Neural cell (in vitro differentiated cells): ENCODE measurements around the gene CNFN. TPM values are rescaled to one million over a fixed set of nuclear protein-coding genes. Genes with fewer than 3 reads are reported as not detected.

Experiments
- H2AFZ ChIP-seq: fragments of 200-600, 300-800 bp; sonication (generic), shearing (Covaris generic); 2 replicates; pipeline ENCODE4 v1.6.0; 2014; ENCODE audit warnings: low read depth, mild to moderate bottlenecking, antibody characterized with exemption, low read length, moderate library complexity
- H3F3A ChIP-seq: fragments of 200-600 bp; shearing (Covaris generic); 2 replicates; pipeline ENCODE4 v1.6.1; 2016; ENCODE audit warnings: mild to moderate bottlenecking, moderate library complexity, mixed read lengths, antibody characterized with exemption, low read length; ENCODE audit not compliant: insufficient read depth, poor library complexity, severe bottlenecking
- H3K27ac ChIP-seq: fragments of 200-600, 300-800 bp; sonication (generic), shearing (Covaris generic); 2 replicates; pipeline ENCODE4 v1.5.1; 2014; ENCODE audit warnings: mild to moderate bottlenecking, low read length, moderate library complexity
- H3K27me3 ChIP-seq: fragments of 300-800, 200-600 bp; sonication (generic), shearing (Covaris generic); 2 replicates; pipeline ENCODE4 v1.6.0; 2014; ENCODE audit warnings: mild to moderate bottlenecking, low read depth, low read length, moderate library complexity; ENCODE audit not compliant: insufficient read depth
- H3K36me3 ChIP-seq: fragments of 300-800, 200-600 bp; sonication (generic), shearing (Covaris generic); 2 replicates; pipeline ENCODE4 v1.5.1; 2014; ENCODE audit warnings: mild to moderate bottlenecking, antibody characterized with exemption, low read length, moderate library complexity; ENCODE audit not compliant: insufficient read depth
- H3K4me2 ChIP-seq: fragments of 300-800, 200-600 bp; sonication (generic), shearing (Covaris generic); 2 replicates; pipeline ENCODE4 v1.6.0; 2014; ENCODE audit warnings: mild to moderate bottlenecking, low read length
- H3K4me3 ChIP-seq: fragments of 300-800, 200-600 bp; sonication (generic), shearing (Covaris generic); 2 replicates; pipeline ENCODE4 v1.5.1; 2014; ENCODE audit warnings: mild to moderate bottlenecking, low read length, moderate library complexity
- H3K79me2 ChIP-seq: fragments of 200-600 bp; shearing (Covaris generic); replicated peaks from 2 replicates; pipeline ENCODE4 v1.6.0; 2014; ENCODE audit warnings: mild to moderate bottlenecking, low read length, moderate library complexity; ENCODE audit not compliant: insufficient read depth
- H3K9ac ChIP-seq: fragments of 300-800, 200-600 bp; sonication (generic), shearing (Covaris generic); 2 replicates; pipeline ENCODE4 v1.6.1; 2016; ENCODE audit warnings: mild to moderate bottlenecking, low read length, mixed read lengths
- H3K9me2 ChIP-seq: fragments of 200-600 bp; shearing (Covaris generic); 2 replicates; pipeline ENCODE4 v1.6.1; 2016; ENCODE audit warnings: mild to moderate bottlenecking, low read length, mixed read lengths; ENCODE audit not compliant: insufficient read depth
- H3K9me3 ChIP-seq: fragments of 200-600, 300-800 bp; sonication (generic), shearing (Covaris generic); 2 replicates; pipeline ENCODE4 v1.6.1; 2016; ENCODE audit warnings: mild to moderate bottlenecking, mixed run types, low read length, moderate library complexity, mixed read lengths
- H4K20me1 ChIP-seq: fragments of 200-600 bp; shearing (Covaris generic); 2 replicates; pipeline ENCODE4 v1.6.1; 2016; ENCODE audit warnings: mild to moderate bottlenecking, mixed run types; ENCODE audit not compliant: insufficient read depth
- EP300 ChIP-seq: fragments of 450-650 bp; conservative IDR thresholded peaks from 2 replicates; pipeline ENCODE4 v1.6.1; 2014; ENCODE audit warnings: antibody characterized with exemption, mild to moderate bottlenecking, moderate library complexity; ENCODE audit not compliant: poor library complexity, severe bottlenecking
- EZH2 ChIP-seq: fragments of 200-600, 300-800 bp; shearing (Covaris generic), sonication (generic); IDR thresholded peaks from 2 replicates; pipeline ENCODE4 v1.6.1; 2014; ENCODE audit warnings: antibody characterized with exemption, low read length, borderline replicate concordance, mild to moderate bottlenecking; ENCODE audit not compliant: insufficient read depth, poor library complexity, severe bottlenecking
- POLR2AphosphoS5 ChIP-seq: IDR thresholded peaks from 2 replicates; pipeline ENCODE4 v1.6.1; 2012
- RAD21 ChIP-seq: fragments of 450-650 bp; conservative IDR thresholded peaks from 2 replicates; pipeline ENCODE4 v1.6.1; 2014; ENCODE audit warnings: antibody characterized with exemption, mild to moderate bottlenecking, moderate library complexity
- SMC3 ChIP-seq: fragments of 450-650 bp; conservative IDR thresholded peaks from 2 replicates; pipeline ENCODE4 v1.6.1; 2014; ENCODE audit warnings: antibody characterized with exemption, mild to moderate bottlenecking, moderate library complexity; ENCODE audit not compliant: poor library complexity
- TAF1 ChIP-seq: IDR thresholded peaks from 2 replicates; pipeline ENCODE4 v1.6.1; 2012; ENCODE audit warnings: low read depth
- polyA plus RNA-seq: library from polyadenylated mRNA; depleted of rRNA; stranded (reverse); fragments of >200 nt; gene quantifications from 2 replicates; pipeline ENCODE4 v1.2.3, GENCODE V29; 2014
- TF ChIP-seq, protein P1 (sequence below): fragments of 450-650 bp; IDR thresholded peaks from 2 replicates; pipeline ENCODE4 v1.5.1; 2014; ENCODE audit warnings: antibody characterized with exemption, mild to moderate bottlenecking, moderate library complexity; ENCODE audit not compliant: poor library complexity, severe bottlenecking
- TF ChIP-seq, protein P2 (sequence below): IDR thresholded peaks from 2 replicates; pipeline ENCODE4 v1.6.1; 2012; ENCODE audit warnings: borderline replicate concordance

CNFN gene
- polyA plus RNA-seq, 1 donor from 2014 or later = not detected

DNA sequence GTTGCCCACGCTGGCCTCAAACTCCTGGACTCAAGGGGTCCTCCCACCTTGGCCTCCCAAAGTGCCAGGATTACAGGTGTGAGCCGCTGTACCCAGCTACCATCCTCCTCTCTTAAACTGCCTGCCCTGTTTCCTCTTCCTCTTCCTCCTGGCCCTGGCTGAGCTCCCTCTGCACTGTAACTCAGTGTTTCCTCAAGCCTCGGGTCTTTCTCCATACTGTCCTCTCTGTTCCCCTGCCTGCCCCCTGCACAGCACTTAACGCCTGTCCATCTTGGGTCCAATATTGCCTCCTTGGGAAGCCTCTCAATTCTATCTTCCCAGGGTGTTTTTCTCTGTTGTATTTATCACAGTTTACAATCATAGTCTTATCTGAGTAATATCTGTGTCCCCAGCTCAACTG is 31.0 kb upstream of the CNFN start:
- TF ChIP-seq POLR2AphosphoS5 (no peak), RAD21 (no peak), EZH2 (no peak), TAF1 (no peak), EP300 (no peak), SMC3 (no peak)
- TF ChIP-seq, protein P1, sequence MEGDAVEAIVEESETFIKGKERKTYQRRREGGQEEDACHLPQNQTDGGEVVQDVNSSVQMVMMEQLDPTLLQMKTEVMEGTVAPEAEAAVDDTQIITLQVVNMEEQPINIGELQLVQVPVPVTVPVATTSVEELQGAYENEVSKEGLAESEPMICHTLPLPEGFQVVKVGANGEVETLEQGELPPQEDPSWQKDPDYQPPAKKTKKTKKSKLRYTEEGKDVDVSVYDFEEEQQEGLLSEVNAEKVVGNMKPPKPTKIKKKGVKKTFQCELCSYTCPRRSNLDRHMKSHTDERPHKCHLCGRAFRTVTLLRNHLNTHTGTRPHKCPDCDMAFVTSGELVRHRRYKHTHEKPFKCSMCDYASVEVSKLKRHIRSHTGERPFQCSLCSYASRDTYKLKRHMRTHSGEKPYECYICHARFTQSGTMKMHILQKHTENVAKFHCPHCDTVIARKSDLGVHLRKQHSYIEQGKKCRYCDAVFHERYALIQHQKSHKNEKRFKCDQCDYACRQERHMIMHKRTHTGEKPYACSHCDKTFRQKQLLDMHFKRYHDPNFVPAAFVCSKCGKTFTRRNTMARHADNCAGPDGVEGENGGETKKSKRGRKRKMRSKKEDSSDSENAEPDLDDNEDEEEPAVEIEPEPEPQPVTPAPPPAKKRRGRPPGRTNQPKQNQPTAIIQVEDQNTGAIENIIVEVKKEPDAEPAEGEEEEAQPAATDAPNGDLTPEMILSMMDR = no peak
- no peak overlapping the region for H2AFZ ChIP-seq
- H3K9ac ChIP-seq = no peak overlapping the region
- H3F3A ChIP-seq = no peaks in the 10 kb centered on the region
- no peak overlapping the region for H3K4me2 ChIP-seq
- H3K9me3 ChIP-seq = no peaks in the 10 kb centered on the region
- no peaks in the 10 kb centered on the region for H4K20me1 ChIP-seq
- no peaks in the 10 kb centered on the region for H3K9me2 ChIP-seq
- no peak overlapping the region for H3K27ac ChIP-seq
- H3K79me2 ChIP-seq = no peaks in the 10 kb centered on the region
- H3K27me3 ChIP-seq = no peaks in the 10 kb centered on the region
- H3K4me3 ChIP-seq = peak overlapping the region; percentile 87
- no peaks in the 10 kb centered on the region for H3K36me3 ChIP-seq

DNA sequence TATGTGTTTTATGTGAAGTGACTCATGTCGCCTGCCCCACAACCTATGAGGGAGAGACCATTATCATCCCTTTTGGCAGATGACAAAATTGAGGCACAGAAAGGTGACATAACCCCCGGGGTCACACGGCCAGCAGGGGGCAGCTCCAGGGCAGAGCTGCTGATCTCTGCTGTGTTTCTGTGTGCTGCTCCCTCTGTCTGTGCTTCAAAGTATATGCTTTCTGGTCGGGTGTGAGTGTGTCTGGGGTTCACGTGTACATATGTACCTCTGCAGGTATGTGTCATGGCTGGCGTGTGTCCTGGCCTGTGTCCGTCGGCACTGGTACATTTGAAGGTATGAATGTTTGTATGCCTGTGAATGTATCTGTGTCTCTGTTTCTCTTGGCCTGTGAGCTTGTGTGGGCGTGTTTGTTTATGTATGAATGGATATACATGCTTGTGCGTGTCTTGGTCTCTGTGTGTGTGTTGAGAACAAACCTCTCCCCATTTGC is 30.0 kb upstream of the CNFN start:
- H3K27me3 ChIP-seq = no peaks in the 10 kb centered on the region
- H3K36me3 ChIP-seq = no peaks in the 10 kb centered on the region
- H3K27ac ChIP-seq = no peak overlapping the region
- H2AFZ ChIP-seq = no peak overlapping the region
- H4K20me1 ChIP-seq = no peaks in the 10 kb centered on the region
- TF ChIP-seq, protein P1 = peak; percentile 38
- TF ChIP-seq, protein P2, sequence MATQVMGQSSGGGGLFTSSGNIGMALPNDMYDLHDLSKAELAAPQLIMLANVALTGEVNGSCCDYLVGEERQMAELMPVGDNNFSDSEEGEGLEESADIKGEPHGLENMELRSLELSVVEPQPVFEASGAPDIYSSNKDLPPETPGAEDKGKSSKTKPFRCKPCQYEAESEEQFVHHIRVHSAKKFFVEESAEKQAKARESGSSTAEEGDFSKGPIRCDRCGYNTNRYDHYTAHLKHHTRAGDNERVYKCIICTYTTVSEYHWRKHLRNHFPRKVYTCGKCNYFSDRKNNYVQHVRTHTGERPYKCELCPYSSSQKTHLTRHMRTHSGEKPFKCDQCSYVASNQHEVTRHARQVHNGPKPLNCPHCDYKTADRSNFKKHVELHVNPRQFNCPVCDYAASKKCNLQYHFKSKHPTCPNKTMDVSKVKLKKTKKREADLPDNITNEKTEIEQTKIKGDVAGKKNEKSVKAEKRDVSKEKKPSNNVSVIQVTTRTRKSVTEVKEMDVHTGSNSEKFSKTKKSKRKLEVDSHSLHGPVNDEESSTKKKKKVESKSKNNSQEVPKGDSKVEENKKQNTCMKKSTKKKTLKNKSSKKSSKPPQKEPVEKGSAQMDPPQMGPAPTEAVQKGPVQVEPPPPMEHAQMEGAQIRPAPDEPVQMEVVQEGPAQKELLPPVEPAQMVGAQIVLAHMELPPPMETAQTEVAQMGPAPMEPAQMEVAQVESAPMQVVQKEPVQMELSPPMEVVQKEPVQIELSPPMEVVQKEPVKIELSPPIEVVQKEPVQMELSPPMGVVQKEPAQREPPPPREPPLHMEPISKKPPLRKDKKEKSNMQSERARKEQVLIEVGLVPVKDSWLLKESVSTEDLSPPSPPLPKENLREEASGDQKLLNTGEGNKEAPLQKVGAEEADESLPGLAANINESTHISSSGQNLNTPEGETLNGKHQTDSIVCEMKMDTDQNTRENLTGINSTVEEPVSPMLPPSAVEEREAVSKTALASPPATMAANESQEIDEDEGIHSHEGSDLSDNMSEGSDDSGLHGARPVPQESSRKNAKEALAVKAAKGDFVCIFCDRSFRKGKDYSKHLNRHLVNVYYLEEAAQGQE = no peak
- H3K79me2 ChIP-seq = no peaks in the 10 kb centered on the region
- no peaks in the 10 kb centered on the region for H3K9me2 ChIP-seq
- no peak overlapping the region for H3K4me2 ChIP-seq
- H3K9ac ChIP-seq = no peak overlapping the region
- H3K4me3 ChIP-seq = no peak overlapping the region
- no peaks in the 10 kb centered on the region for H3K9me3 ChIP-seq
- no peaks in the 10 kb centered on the region for H3F3A ChIP-seq
